ENCODE results near the gene PUM1.

DNA sequence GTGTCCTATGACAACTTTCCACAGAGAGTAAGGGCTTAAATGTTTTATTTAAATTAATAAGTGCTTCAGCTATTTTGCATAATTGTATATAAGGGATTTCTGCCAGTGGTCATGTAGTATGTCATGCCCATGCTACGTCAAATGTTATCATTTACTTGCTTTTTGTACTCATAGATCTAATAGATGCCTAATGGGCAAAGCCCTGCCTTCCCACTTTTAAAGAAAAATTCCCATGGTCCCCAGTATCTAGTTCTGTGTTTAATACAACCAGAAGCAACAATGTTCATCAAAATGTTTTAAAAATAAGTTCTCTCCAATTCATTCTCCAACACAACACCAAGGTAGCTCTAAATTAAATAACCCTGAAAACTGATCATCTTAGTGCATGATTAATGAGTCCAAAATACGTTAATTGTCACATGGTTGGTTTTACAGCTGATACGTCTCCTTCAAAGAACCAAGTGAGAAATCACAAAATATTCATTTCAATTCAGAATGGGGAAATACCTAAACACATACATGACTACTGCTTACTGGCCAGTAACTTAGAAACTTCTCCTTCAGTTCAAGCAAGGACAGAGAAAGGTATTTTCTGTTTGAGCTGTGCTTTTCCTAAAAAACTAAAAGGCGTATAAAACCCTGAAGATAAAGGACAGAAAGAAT is 107.8 kb downstream of the PUM1 start:
- TF ChIP-seq TAF1 (IDR thresholded peaks at IDR 0.05; ENCODE audit: borderline replicate concordance, insufficient read depth, low read length): no peak
- TF ChIP-seq, protein P1, sequence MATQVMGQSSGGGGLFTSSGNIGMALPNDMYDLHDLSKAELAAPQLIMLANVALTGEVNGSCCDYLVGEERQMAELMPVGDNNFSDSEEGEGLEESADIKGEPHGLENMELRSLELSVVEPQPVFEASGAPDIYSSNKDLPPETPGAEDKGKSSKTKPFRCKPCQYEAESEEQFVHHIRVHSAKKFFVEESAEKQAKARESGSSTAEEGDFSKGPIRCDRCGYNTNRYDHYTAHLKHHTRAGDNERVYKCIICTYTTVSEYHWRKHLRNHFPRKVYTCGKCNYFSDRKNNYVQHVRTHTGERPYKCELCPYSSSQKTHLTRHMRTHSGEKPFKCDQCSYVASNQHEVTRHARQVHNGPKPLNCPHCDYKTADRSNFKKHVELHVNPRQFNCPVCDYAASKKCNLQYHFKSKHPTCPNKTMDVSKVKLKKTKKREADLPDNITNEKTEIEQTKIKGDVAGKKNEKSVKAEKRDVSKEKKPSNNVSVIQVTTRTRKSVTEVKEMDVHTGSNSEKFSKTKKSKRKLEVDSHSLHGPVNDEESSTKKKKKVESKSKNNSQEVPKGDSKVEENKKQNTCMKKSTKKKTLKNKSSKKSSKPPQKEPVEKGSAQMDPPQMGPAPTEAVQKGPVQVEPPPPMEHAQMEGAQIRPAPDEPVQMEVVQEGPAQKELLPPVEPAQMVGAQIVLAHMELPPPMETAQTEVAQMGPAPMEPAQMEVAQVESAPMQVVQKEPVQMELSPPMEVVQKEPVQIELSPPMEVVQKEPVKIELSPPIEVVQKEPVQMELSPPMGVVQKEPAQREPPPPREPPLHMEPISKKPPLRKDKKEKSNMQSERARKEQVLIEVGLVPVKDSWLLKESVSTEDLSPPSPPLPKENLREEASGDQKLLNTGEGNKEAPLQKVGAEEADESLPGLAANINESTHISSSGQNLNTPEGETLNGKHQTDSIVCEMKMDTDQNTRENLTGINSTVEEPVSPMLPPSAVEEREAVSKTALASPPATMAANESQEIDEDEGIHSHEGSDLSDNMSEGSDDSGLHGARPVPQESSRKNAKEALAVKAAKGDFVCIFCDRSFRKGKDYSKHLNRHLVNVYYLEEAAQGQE (IDR thresholded peaks at IDR 0.05; ENCODE audit: insufficient read depth in 1 of 2, low read depth in 2 of 2, low read length in 2 of 2): no peak

Measured in PFSK-1 (cell line).